WTC11 (cell line): ENCODE data around the gene NLRP14. TPM values are rescaled to one million over a fixed set of nuclear protein-coding genes. Genes with fewer than 3 reads are reported as not detected.

Source experiments
- ATAC-seq: fragments of 200-7000 bp; cut with Tn5 transposase; 2 replicates; pipeline ENCODE4 v1.10.0; 2021; ENCODE audit warnings: mild to moderate bottlenecking, moderate library complexity
- CTCF ChIA-PET: fragments of 300-600 bp; sonication (Branson Sonifier 250); formaldehyde crosslinking; loops from one replicate; lab custom pipeline; 2021; ENCODE audit warnings: antibody characterized with exemption; lab: Charles Lee
- POLR2A ChIA-PET: fragments of 350-600 bp; sonication (Branson Sonifier 250); formaldehyde crosslinking; loops from one replicate; lab custom pipeline; 2021; ENCODE audit warnings: antibody characterized with exemption; lab: Charles Lee
- DNase-seq: peaks from one replicate; pipeline ENCODE4 v3.0.0; 2021; ENCODE audit warnings: low spot score
- H3K27ac Mint-ChIP-seq: 2 replicates; pipeline ENCODE4 v1.8.0; 2021; ENCODE audit warnings: mixed read lengths
- H3K27me3 Mint-ChIP-seq: 2 replicates; pipeline ENCODE4 v1.8.0; 2021; ENCODE audit warnings: low read depth, mild to moderate bottlenecking, moderate library complexity, mixed read lengths
- H3K36me3 Mint-ChIP-seq: 2 replicates; pipeline ENCODE4 v1.8.0; 2021; ENCODE audit warnings: mixed read lengths
- H3K4me1 Mint-ChIP-seq: 2 replicates; pipeline ENCODE4 v1.8.0; 2022; ENCODE audit warnings: mixed read lengths
- H3K4me3 Mint-ChIP-seq: 2 replicates; pipeline ENCODE4 v1.8.0; 2021; ENCODE audit warnings: mild to moderate bottlenecking, moderate library complexity, mixed read lengths
- H3K9me3 Mint-ChIP-seq: 2 replicates; pipeline ENCODE4 v1.8.0; 2021; ENCODE audit warnings: mixed read lengths
- ATF1 ChIP-seq: sonication (generic); formaldehyde crosslinking; IDR thresholded peaks from 2 replicates; pipeline ENCODE4 v1.8.1; 2023; ENCODE audit warnings: mild to moderate bottlenecking, moderate library complexity, missing genetic modification reagents
- CBFB ChIP-seq: sonication (generic); formaldehyde crosslinking; IDR thresholded peaks from 2 replicates; pipeline ENCODE4 v1.8.1; 2022; ENCODE audit warnings: mild to moderate bottlenecking, low read depth, missing genetic modification reagents
- CREM ChIP-seq: sonication (generic); formaldehyde crosslinking; IDR thresholded peaks from 2 replicates; pipeline ENCODE4 v1.8.1; 2022; ENCODE audit warnings: mild to moderate bottlenecking, missing genetic modification reagents, moderate library complexity
- ESRRA ChIP-seq: sonication (generic); formaldehyde crosslinking; IDR thresholded peaks from 2 replicates; pipeline ENCODE4 v1.8.1; 2022; ENCODE audit warnings: mild to moderate bottlenecking, missing genetic modification reagents, borderline replicate concordance
- FOXK1 ChIP-seq: sonication (generic); formaldehyde crosslinking; IDR thresholded peaks from 2 replicates; pipeline ENCODE4 v1.8.0; 2022; ENCODE audit warnings: mild to moderate bottlenecking, moderate library complexity, missing genetic modification reagents
- FOXP1 ChIP-seq: sonication (generic); formaldehyde crosslinking; IDR thresholded peaks from 2 replicates; pipeline ENCODE4 v1.8.0; 2022; ENCODE audit warnings: missing genetic modification reagents, mild to moderate bottlenecking, moderate library complexity, borderline replicate concordance
- HMGA2 ChIP-seq: fragments of 250-450 bp; sonication (Bioruptor Pico); IDR thresholded peaks from 2 replicates; pipeline ENCODE4 v1.4.0; 2021; ENCODE audit warnings: mild to moderate bottlenecking, moderate library complexity
- JAZF1 ChIP-seq: fragments of 250-450 bp; sonication (Bioruptor Pico); IDR thresholded peaks from 2 replicates; pipeline ENCODE4 v1.9.0; 2021; ENCODE audit warnings: moderate library complexity, mild to moderate bottlenecking, inconsistent platforms
- NFATC4 ChIP-seq: fragments of 250-450 bp; sonication (Bioruptor Pico); IDR thresholded peaks from 2 replicates; pipeline ENCODE4 v1.9.0; 2021; ENCODE audit warnings: mild to moderate bottlenecking
- NFYB ChIP-seq: sonication (generic); formaldehyde crosslinking; conservative IDR thresholded peaks from 2 replicates; pipeline ENCODE4 v1.8.0; 2022; ENCODE audit warnings: low read depth, missing genetic modification reagents
- RORB ChIP-seq: fragments of 250-450 bp; sonication (Bioruptor Pico); IDR thresholded peaks from 2 replicates; pipeline ENCODE4 v1.9.0; 2021; ENCODE audit warnings: mild to moderate bottlenecking
- SMAD4 ChIP-seq: sonication (generic); formaldehyde crosslinking; IDR thresholded peaks from 2 replicates; pipeline ENCODE4 v1.8.0; 2022; ENCODE audit warnings: mild to moderate bottlenecking, missing genetic modification reagents
- total RNA-seq: library from RNA; stranded (reverse); gene quantifications from 3 replicates; pipeline ENCODE4 v1.2.3, GENCODE V29; 2021
- TF ChIP-seq, protein P1 (sequence below): fragments of 250-450 bp; sonication (Bioruptor Pico); IDR thresholded peaks from 2 replicates; pipeline ENCODE4 v1.9.0; 2021; ENCODE audit warnings: mild to moderate bottlenecking
- TF ChIP-seq, protein P2 (sequence below): sonication (generic); formaldehyde crosslinking; IDR thresholded peaks from 2 replicates; pipeline ENCODE4 v1.8.0; 2022; ENCODE audit warnings: mild to moderate bottlenecking, missing genetic modification reagents
- TF ChIP-seq, protein P3 (sequence below): sonication (generic); formaldehyde crosslinking; IDR thresholded peaks from 2 replicates; pipeline ENCODE4 v1.8.0; 2022; ENCODE audit warnings: mild to moderate bottlenecking, missing genetic modification reagents
- TF ChIP-seq, protein P4 (sequence below): sonication (generic); formaldehyde crosslinking; IDR thresholded peaks from 2 replicates; pipeline ENCODE4 v1.8.1; 2023; ENCODE audit warnings: mild to moderate bottlenecking, missing genetic modification reagents, moderate library complexity
- TF ChIP-seq, protein P5 (sequence below): sonication (generic); formaldehyde crosslinking; conservative IDR thresholded peaks from 2 replicates; pipeline ENCODE4 v1.8.1; 2023; ENCODE audit warnings: mild to moderate bottlenecking, low read depth, missing genetic modification reagents, moderate library complexity
- TF ChIP-seq, protein P6 (sequence below): fragments of 250-450 bp; sonication (Bioruptor Pico); IDR thresholded peaks from 2 replicates; pipeline ENCODE4 v2.1.2; 2022; ENCODE audit warnings: mild to moderate bottlenecking, moderate library complexity

Gene NLRP14
- total RNA-seq, 1 experiment from 2014 or later = 0.07 TPM

DNA sequence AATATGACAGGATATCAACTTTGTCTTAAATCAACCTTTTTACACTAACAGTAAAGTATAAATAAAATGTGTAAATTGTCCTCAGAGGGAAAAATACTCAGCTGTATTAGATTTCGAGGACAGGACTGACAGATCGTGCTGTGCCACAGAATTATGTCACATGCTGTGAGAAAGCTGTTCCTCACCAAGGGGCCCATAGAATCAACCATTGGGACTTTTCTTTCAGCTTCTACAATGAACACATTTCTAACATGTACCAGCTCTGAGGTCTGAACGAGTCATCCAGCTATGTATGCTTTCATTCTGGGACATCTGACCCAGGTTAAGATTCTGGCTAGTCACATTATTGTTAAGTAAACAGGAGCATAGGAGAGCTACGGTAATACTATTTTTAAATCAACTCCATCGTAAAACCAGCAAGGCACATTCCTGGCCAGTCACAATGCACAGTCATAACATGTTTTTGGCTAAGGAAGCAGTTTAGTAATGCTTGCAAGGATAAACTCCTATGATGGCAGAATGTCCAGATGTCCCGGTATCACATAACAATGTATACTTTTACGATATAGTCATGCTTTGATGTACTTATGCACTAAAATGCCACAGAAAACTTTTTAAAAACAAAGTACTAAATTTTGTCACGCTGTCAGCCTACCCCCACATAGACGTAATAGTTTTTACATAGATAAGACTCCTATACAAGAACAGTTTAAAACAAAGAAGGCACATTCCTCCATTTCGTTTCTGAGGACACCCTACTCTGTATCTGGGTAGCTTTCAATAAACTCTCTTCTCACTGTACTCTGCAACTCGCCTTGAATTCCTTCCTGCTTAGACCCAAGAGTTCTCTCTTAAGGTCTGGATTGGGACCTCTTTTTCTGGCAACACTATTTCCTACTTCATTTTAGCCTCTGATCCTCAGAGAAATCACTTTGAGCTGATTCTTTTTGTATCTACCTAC is 27.5 kb upstream of the NLRP14 start:
- ChIA-PET CTCF (interaction anchor here (2.0 kb wide), 1 partner anchor 180 kb away, joined by 10 read pairs; no protein-coding TSS in a partner anchor), POLR2A (no interaction called here)
- no peak for TF ChIP-seq JAZF1 (CRISPR knock-in tag)
- no peak for TF ChIP-seq ESRRA
- no peak for TF ChIP-seq HMGA2 (CRISPR knock-in tag)
- TF ChIP-seq, protein P1, sequence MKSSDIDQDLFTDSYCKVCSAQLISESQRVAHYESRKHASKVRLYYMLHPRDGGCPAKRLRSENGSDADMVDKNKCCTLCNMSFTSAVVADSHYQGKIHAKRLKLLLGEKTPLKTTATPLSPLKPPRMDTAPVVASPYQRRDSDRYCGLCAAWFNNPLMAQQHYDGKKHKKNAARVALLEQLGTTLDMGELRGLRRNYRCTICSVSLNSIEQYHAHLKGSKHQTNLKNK (CRISPR knock-in tag) = no peak
- TF ChIP-seq, protein P2, sequence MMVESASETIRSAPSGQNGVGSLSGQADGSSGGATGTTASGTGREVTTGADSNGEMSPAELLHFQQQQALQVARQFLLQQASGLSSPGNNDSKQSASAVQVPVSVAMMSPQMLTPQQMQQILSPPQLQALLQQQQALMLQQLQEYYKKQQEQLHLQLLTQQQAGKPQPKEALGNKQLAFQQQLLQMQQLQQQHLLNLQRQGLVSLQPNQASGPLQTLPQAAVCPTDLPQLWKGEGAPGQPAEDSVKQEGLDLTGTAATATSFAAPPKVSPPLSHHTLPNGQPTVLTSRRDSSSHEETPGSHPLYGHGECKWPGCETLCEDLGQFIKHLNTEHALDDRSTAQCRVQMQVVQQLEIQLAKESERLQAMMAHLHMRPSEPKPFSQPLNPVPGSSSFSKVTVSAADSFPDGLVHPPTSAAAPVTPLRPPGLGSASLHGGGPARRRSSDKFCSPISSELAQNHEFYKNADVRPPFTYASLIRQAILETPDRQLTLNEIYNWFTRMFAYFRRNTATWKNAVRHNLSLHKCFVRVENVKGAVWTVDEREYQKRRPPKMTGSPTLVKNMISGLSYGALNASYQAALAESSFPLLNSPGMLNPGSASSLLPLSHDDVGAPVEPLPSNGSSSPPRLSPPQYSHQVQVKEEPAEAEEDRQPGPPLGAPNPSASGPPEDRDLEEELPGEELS (CRISPR knock-in tag) = no peak
- TF ChIP-seq NFYB (CRISPR knock-in tag) = no peak
- no peak for TF ChIP-seq CREM (CRISPR knock-in tag)
- Mint-ChIP-seq H3K4me3 (no peak overlapping the region), H3K9me3 (no peaks in the 10 kb centered on the region), H3K27me3 (no peaks in the 10 kb centered on the region), H3K36me3 (no peaks in the 10 kb centered on the region), H3K4me1 (no peaks in the 10 kb centered on the region), H3K27ac (no peak overlapping the region)
- DNase-seq (no peak), ATAC-seq (no peak)

DNA sequence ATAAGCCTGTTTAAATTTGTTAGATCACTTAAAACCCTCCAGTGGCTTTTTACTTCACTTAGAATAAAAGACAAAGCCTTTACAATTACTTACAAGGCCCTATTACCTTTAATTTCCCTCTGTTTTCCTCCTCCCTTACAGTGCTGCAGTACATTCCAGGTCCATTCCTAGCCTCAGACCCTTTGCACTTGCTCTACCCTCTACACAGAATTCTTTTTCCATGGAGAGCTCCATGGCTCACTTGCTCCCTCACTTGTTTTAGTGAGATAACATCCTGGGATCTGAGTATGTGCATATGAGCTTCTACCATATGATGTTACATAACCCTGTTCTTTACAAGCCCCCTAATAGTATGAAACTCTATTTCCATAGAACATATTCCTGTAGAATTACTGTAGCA is 24.6 kb upstream of the NLRP14 start:
- CTCF ChIA-PET = interaction anchor here (1.0 to 1.4 kb wide), 5 partner anchors 9 to 258 kb away, joined by 3 to 7 read pairs (median 4); no protein-coding TSS in a partner anchor
- TF ChIP-seq ATF1 (CRISPR knock-in tag) (no peak), RORB (CRISPR knock-in tag) (no peak)
- TF ChIP-seq, all 79 proteins: peak for 0
- DNase-seq (no peak), ATAC-seq (peak; percentile 67)
- H3K36me3 Mint-ChIP-seq = peaks cover 8% of the 10 kb centered on the region; the same call in 1 of the 2 replicates
- H3K27ac Mint-ChIP-seq = no peak overlapping the region
- no peak overlapping the region for H3K4me3 Mint-ChIP-seq
- POLR2A ChIA-PET = interaction anchor here (0.5 kb wide), 1 partner anchor 245 kb away, joined by 5 read pairs; no protein-coding TSS in a partner anchor
- H3K27me3 Mint-ChIP-seq = no peaks in the 10 kb centered on the region
- no peaks in the 10 kb centered on the region for H3K4me1 Mint-ChIP-seq
- H3K9me3 Mint-ChIP-seq = no peaks in the 10 kb centered on the region

DNA sequence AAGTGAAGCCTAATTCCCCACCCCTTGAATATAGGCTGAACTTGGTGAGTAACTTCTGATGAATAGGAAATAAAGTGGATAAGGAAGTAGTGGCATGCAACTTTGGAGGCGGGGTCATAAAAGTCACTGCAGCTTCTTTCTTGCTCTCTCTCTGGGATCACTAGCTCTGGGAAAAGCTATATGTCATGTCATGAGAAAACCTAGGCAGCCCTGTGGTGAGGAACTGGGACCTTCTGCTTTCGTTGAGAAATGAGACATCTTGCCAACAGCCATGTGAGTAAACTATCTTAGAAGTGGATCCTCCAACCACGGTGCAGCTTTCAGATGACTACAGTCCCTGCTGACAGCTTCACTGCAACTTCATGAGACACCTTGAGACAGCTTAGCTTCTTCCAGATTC is 15.8 kb upstream of the NLRP14 start:
- ChIA-PET POLR2A (interaction anchor here (0.7 kb wide), 1 partner anchor 35 kb away, joined by 3 read pairs; no protein-coding TSS in a partner anchor), CTCF (interaction anchor here (0.8 to 1.2 kb wide), 2 partner anchors 9 to 192 kb away, joined by 3 to 4 read pairs; no protein-coding TSS in a partner anchor)
- ATAC-seq = no peak
- DNase-seq = no peak
- Mint-ChIP-seq H3K27me3 (no peaks in the 10 kb centered on the region), H3K27ac (no peak overlapping the region), H3K36me3 (peaks cover 9% of the 10 kb centered on the region; the same call in 1 of the 2 replicates), H3K4me1 (no peaks in the 10 kb centered on the region), H3K9me3 (no peaks in the 10 kb centered on the region), H3K4me3 (no peak overlapping the region)
- TF ChIP-seq FOXK1 (CRISPR knock-in tag) (no peak), NFYB (CRISPR knock-in tag) (no peak), CBFB (CRISPR knock-in tag) (no peak), NFATC4 (CRISPR knock-in tag) (no peak), JAZF1 (CRISPR knock-in tag) (no peak), FOXP1 (CRISPR knock-in tag) (no peak), SMAD4 (CRISPR knock-in tag) (no peak)
- TF ChIP-seq, protein P3, sequence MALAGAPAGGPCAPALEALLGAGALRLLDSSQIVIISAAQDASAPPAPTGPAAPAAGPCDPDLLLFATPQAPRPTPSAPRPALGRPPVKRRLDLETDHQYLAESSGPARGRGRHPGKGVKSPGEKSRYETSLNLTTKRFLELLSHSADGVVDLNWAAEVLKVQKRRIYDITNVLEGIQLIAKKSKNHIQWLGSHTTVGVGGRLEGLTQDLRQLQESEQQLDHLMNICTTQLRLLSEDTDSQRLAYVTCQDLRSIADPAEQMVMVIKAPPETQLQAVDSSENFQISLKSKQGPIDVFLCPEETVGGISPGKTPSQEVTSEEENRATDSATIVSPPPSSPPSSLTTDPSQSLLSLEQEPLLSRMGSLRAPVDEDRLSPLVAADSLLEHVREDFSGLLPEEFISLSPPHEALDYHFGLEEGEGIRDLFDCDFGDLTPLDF (CRISPR knock-in tag) = no peak
- TF ChIP-seq, protein P4, sequence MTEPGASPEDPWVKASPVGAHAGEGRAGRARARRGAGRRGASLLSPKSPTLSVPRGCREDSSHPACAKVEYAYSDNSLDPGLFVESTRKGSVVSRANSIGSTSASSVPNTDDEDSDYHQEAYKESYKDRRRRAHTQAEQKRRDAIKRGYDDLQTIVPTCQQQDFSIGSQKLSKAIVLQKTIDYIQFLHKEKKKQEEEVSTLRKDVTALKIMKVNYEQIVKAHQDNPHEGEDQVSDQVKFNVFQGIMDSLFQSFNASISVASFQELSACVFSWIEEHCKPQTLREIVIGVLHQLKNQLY (CRISPR knock-in tag) = no peak
- TF ChIP-seq, protein P5, sequence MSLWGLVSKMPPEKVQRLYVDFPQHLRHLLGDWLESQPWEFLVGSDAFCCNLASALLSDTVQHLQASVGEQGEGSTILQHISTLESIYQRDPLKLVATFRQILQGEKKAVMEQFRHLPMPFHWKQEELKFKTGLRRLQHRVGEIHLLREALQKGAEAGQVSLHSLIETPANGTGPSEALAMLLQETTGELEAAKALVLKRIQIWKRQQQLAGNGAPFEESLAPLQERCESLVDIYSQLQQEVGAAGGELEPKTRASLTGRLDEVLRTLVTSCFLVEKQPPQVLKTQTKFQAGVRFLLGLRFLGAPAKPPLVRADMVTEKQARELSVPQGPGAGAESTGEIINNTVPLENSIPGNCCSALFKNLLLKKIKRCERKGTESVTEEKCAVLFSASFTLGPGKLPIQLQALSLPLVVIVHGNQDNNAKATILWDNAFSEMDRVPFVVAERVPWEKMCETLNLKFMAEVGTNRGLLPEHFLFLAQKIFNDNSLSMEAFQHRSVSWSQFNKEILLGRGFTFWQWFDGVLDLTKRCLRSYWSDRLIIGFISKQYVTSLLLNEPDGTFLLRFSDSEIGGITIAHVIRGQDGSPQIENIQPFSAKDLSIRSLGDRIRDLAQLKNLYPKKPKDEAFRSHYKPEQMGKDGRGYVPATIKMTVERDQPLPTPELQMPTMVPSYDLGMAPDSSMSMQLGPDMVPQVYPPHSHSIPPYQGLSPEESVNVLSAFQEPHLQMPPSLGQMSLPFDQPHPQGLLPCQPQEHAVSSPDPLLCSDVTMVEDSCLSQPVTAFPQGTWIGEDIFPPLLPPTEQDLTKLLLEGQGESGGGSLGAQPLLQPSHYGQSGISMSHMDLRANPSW = no peak
- TF ChIP-seq, protein P6, sequence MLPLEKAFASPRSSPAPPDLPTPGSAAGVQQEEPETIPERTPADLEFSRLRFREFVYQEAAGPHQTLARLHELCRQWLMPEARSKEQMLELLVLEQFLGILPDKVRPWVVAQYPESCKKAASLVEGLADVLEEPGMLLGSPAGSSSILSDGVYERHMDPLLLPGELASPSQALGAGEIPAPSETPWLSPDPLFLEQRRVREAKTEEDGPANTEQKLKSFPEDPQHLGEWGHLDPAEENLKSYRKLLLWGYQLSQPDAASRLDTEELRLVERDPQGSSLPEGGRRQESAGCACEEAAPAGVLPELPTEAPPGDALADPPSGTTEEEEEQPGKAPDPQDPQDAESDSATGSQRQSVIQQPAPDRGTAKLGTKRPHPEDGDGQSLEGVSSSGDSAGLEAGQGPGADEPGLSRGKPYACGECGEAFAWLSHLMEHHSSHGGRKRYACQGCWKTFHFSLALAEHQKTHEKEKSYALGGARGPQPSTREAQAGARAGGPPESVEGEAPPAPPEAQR = no peak
